OCI-LY7 (cell line): ENCODE results near the gene HMCES. TPM values are rescaled to one million over a fixed set of nuclear protein-coding genes. Genes with fewer than 3 reads are reported as not detected.
A peak's percentile ranks its signal among the peaks of the same experiment; 100 is the strongest.
"Not testable (repeated sequence)": the region's sequence is repeated elsewhere in the genome, so short reads cannot be mapped to it uniquely, and the experiment has no call there.

Source experiments
- BruUV-seq: library from RNA; stranded (reverse); fragments of 400-500 nt; replicated peaks from 2 replicates; lab custom pipeline; 2021; lab: Mats Ljungman, UMichigan
- CTCF ChIA-PET: fragments of 300-600 bp; sonication (Branson Sonifier 250); formaldehyde crosslinking; loops from one replicate; lab custom pipeline; 2022; ENCODE audit warnings: antibody characterized with exemption; ENCODE audit not compliant: unreplicated experiment; lab: Charles Lee
- POLR2A ChIA-PET: fragments of 300-600 bp; sonication (Branson Sonifier 250); formaldehyde crosslinking; loops from one replicate; lab custom pipeline; 2022; ENCODE audit warnings: antibody characterized with exemption; lab: Charles Lee
- DNase-seq: peaks from one replicate; pipeline ENCODE4 v3.0.0-alpha.2; 2015; ENCODE audit warnings: low spot score
- H2AFZ ChIP-seq: fragments of 200-600 bp; sonication (generic), shearing (Covaris generic); 2 replicates; pipeline ENCODE4 v1.6.1; 2014; ENCODE audit warnings: mild to moderate bottlenecking, antibody characterized with exemption, low read length, moderate library complexity
- H3K27ac ChIP-seq: fragments of 200-600 bp; sonication (generic); 2 replicates; pipeline ENCODE4 v1.5.1; 2014; ENCODE audit warnings: mixed run types, low read depth, mild to moderate bottlenecking, moderate library complexity, low read length, inconsistent platforms; ENCODE audit not compliant: poor library complexity, severe bottlenecking
- H3K36me3 ChIP-seq: fragments of 200-600 bp; sonication (generic); 2 replicates; pipeline ENCODE4 v1.6.1; 2014; ENCODE audit warnings: mild to moderate bottlenecking, antibody characterized with exemption, low read length, moderate library complexity, mixed read lengths; ENCODE audit not compliant: insufficient read depth
- H3K4me1 ChIP-seq: fragments of 200-600 bp; sonication (generic); 2 replicates; pipeline ENCODE4 v1.5.1; 2014; ENCODE audit warnings: mild to moderate bottlenecking, low read length; ENCODE audit not compliant: insufficient read depth, poor library complexity, severe bottlenecking
- H3K4me2 ChIP-seq: fragments of 200-600 bp; sonication (generic); 2 replicates; pipeline ENCODE4 v1.6.1; 2014; ENCODE audit warnings: mild to moderate bottlenecking, low read length
- H3K4me3 ChIP-seq: fragments of 200-600 bp; sonication (generic); 2 replicates; pipeline ENCODE4 v1.5.1; 2014; ENCODE audit warnings: mild to moderate bottlenecking, low read depth, low read length; ENCODE audit not compliant: poor library complexity, severe bottlenecking
- H3K79me2 ChIP-seq: fragments of 200-600 bp; sonication (generic); 2 replicates; pipeline ENCODE4 v1.6.1; 2016; ENCODE audit warnings: low read depth, mild to moderate bottlenecking, low read length, moderate library complexity, mixed read lengths; ENCODE audit not compliant: insufficient read depth
- H3K9me2 ChIP-seq: fragments of 200-600 bp; sonication (generic); 2 replicates; pipeline ENCODE4 v1.6.1; 2016; ENCODE audit warnings: mild to moderate bottlenecking, low read length, mixed read lengths; ENCODE audit not compliant: insufficient read depth
- H3K9me3 ChIP-seq: fragments of 200-600 bp; sonication (generic); 2 replicates; pipeline ENCODE4 v1.6.1; 2014; ENCODE audit warnings: mild to moderate bottlenecking, mixed run types, low read length, mixed read lengths
- H4K20me1 ChIP-seq: fragments of 200-600 bp; sonication (generic); 2 replicates; pipeline ENCODE4 v1.6.1; 2014; ENCODE audit warnings: mild to moderate bottlenecking, antibody characterized with exemption, low read length, moderate library complexity, mixed read lengths; ENCODE audit not compliant: insufficient read depth
- EZH2phosphoT487 ChIP-seq: fragments of 200-600 bp; sonication (generic); IDR thresholded peaks from 2 replicates; pipeline ENCODE4 v1.6.1; 2018; ENCODE audit warnings: low read depth, borderline replicate concordance, mild to moderate bottlenecking, mixed run types, antibody characterized with exemption, low read length, moderate library complexity, mixed read lengths
- intact Hi-C: fragments of 100-400 bp; cut with micrococcal nuclease; formaldehyde crosslinking; loops from one replicate; pipeline ENCODE4 v1.10.0; 2022; ENCODE audit not compliant: unreplicated experiment
- total RNA-seq, 2 experiments: library from RNA; depleted of rRNA in 1 of 2; stranded (reverse); fragments of >200 nt in 1 of 2; shearing (Covaris generic) in 1 of 2; gene quantifications; 2 replicates each; pipeline ENCODE4 v1.2.3, GENCODE V29; 2014 to 2022
- TF ChIP-seq, protein P1 (sequence below): fragments of 200-600 bp; sonication (generic); conservative IDR thresholded peaks from 2 replicates; pipeline ENCODE4 v1.5.1; 2014; ENCODE audit warnings: mild to moderate bottlenecking, antibody characterized with exemption, low read length, moderate library complexity, mixed read lengths

The HMCES gene
- total RNA-seq, 2 experiments from 2014 or later, result 90.6 to 287 TPM

DNA sequence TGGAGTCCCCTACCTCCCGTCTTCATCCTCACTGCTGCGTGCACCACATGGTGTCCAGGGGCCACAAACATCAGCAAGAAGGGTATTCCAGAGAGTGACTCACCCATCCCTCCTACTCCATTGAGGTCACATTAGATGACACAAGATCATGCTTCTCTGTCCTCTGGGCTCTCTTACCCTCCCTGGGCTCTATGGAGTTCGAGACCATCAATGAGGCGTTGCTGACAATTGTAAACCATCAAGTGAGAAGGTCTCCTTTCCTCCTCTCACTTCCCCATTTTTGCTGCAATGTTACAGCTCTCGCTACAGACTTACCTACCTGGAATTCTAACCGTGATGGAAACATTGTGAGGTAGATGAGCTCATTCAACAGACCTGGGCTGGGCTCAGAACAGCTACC is 51.7 kb downstream of the HMCES start:
- Histone ChIP-seq H3K4me3 (no peak overlapping the region), H3K4me2 (no peak overlapping the region), H4K20me1 (no peaks in the 10 kb centered on the region), H2AFZ (no peak overlapping the region), H3K4me1 (peaks cover 10% of the 10 kb centered on the region), H3K27ac (no peak overlapping the region), H3K9me2 (no peaks in the 10 kb centered on the region), H3K36me3 (no peaks in the 10 kb centered on the region), H3K79me2 (no peaks in the 10 kb centered on the region), H3K9me3 (no peaks in the 10 kb centered on the region)
- DNase-seq, result peak; percentile 52
- CTCF ChIA-PET, result no interaction called here
- POLR2A ChIA-PET, result no interaction called here
- intact Hi-C loops, result no loop called here
- TF ChIP-seq EZH2phosphoT487, result no peak
- TF ChIP-seq, protein P1, sequence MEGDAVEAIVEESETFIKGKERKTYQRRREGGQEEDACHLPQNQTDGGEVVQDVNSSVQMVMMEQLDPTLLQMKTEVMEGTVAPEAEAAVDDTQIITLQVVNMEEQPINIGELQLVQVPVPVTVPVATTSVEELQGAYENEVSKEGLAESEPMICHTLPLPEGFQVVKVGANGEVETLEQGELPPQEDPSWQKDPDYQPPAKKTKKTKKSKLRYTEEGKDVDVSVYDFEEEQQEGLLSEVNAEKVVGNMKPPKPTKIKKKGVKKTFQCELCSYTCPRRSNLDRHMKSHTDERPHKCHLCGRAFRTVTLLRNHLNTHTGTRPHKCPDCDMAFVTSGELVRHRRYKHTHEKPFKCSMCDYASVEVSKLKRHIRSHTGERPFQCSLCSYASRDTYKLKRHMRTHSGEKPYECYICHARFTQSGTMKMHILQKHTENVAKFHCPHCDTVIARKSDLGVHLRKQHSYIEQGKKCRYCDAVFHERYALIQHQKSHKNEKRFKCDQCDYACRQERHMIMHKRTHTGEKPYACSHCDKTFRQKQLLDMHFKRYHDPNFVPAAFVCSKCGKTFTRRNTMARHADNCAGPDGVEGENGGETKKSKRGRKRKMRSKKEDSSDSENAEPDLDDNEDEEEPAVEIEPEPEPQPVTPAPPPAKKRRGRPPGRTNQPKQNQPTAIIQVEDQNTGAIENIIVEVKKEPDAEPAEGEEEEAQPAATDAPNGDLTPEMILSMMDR, result no peak
- no TSS peak for BruUV-seq

DNA sequence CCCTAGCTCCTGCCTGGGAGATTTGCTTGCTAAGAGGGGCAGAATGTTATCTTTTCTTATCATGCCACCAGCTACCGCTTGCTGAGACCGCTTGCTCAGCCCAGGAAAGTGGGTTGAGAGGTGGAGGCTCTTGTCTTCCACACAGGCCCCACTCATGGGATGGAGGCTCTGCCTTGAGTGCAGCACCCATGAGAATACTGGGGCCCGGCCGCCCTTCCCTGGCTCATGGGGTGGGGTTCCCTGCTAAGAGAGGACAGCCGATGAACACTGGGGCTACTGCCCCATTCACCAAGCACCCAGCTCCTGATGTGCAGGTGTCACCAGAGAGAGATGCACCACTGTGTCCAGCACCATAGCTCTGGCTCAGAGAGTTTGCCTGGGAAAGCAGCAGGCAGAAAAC is 55.2 kb downstream of the HMCES start:
- no peaks in the 10 kb centered on the region for H4K20me1 ChIP-seq
- peaks cover 10% of the 10 kb centered on the region for H3K4me1 ChIP-seq
- no peaks in the 10 kb centered on the region for H3K79me2 ChIP-seq
- intact Hi-C loops, result no loop called here
- TF ChIP-seq, protein P1, result no peak
- TF ChIP-seq EZH2phosphoT487, result no peak
- H3K9me2 ChIP-seq, result no peaks in the 10 kb centered on the region
- POLR2A ChIA-PET, result no interaction called here
- H3K9me3 ChIP-seq, result no peaks in the 10 kb centered on the region
- no peak overlapping the region for H3K27ac ChIP-seq
- DNase-seq, result no peak
- no peak overlapping the region for H3K4me2 ChIP-seq
- BruUV-seq, result no TSS peak
- no peaks in the 10 kb centered on the region for H3K36me3 ChIP-seq
- CTCF ChIA-PET, result interaction anchor here (0.6 kb wide), 1 partner anchor 49 kb away, joined by 3 read pairs; no protein-coding TSS in a partner anchor
- H2AFZ ChIP-seq, result no peak overlapping the region
- H3K4me3 ChIP-seq, result no peak overlapping the region

DNA sequence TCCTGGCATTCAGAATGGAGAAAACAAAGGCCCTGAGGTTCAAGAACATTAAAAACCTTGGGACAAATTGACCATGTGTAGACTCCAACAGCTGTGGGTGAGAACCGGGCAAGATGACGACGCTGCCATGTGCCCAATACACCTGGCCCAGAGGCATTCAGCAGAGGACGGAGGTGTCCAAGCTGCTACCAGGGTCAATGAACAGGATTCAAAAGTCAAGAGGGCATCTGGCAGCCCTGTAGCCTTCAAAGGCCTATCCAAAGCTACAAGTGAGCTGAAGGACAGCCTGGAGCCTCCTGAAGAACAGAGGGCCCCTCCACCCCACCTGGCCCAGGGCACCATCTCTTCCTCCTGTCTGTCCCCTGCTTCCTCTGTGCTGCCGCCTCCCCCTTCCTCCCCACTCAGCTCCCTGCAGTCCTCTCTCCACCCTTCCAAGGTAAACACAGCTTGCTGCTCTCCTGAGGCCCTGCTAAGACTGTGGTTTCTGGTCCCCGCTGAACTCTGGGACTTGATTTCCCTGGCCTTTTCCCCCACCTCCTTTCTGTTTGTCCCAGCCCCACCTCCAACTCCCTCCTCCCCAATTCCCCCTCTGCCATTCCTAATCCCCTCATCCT is 57.5 kb downstream of the HMCES start:
- TF ChIP-seq, protein P1, result no peak
- TF ChIP-seq EZH2phosphoT487, result no peak
- POLR2A ChIA-PET, result interaction anchor here (0.6 kb wide), 1 partner anchor 122 kb away, joined by 5 read pairs; no protein-coding TSS in a partner anchor
- no peak overlapping the region for H3K4me2 ChIP-seq
- no peak overlapping the region for H2AFZ ChIP-seq
- no peaks in the 10 kb centered on the region for H3K79me2 ChIP-seq
- no peak overlapping the region for H3K4me3 ChIP-seq
- CTCF ChIA-PET, result no interaction called here
- no peak for DNase-seq
- BruUV-seq, result no TSS peak
- no peaks in the 10 kb centered on the region for H3K4me1 ChIP-seq
- no peak overlapping the region for H3K27ac ChIP-seq
- no peaks in the 10 kb centered on the region for H4K20me1 ChIP-seq
- no peaks in the 10 kb centered on the region for H3K9me2 ChIP-seq
- intact Hi-C loops, result no loop called here
- no peaks in the 10 kb centered on the region for H3K36me3 ChIP-seq
- no peaks in the 10 kb centered on the region for H3K9me3 ChIP-seq

DNA sequence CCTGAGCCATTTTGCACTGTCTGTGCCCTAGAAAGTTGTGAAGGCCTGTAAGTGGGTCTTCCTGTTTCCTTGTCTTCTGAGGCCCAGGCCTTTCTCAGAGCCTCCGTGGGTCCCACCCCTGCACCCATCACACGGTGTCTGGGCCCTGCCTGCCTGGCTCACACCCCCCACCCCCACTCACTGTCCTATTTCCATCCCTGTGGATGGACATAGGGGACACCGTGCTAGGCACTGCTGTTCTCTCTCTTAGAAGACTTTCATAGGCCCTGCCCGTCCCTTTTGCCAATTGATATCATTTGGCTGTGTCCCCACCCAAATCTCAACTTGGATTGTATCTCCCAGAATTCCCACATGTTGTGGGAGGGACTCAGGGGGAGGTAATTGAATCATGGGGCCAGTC is 59.0 kb downstream of the HMCES start:
- POLR2A ChIA-PET, BruUV-seq, CTCF ChIA-PET: not testable (repeated sequence)

More for the DNA sequence above, 59.0 kb downstream of the HMCES start:
- H3K4me1 ChIP-seq, DNase-seq, H3K36me3 ChIP-seq, H3K4me2 ChIP-seq, H3K9me3 ChIP-seq, H3K9me2 ChIP-seq, H3K79me2 ChIP-seq, intact Hi-C loops, H4K20me1 ChIP-seq, H3K27ac ChIP-seq, H2AFZ ChIP-seq, H3K4me3 ChIP-seq: not testable (repeated sequence)
